AG09309 (cell line): ENCODE measurements around the gene MAP1B.

ENCODE experiments used
- DNase-seq: peaks from one replicate; pipeline ENCODE4 v3.0.0-alpha.2; 2010; ENCODE audit warnings: low read depth
- H3K4me3 ChIP-seq: 2 replicates; pipeline ENCODE4 v1.5.1; 2011; ENCODE audit warnings: mild to moderate bottlenecking, low read depth, low read length, moderate library complexity; ENCODE audit not compliant: control insufficient read depth
- CTCF ChIP-seq: IDR thresholded peaks from 2 replicates; pipeline ENCODE4 v1.5.1; 2011; ENCODE audit warnings: mild to moderate bottlenecking, low read depth, low read length, inconsistent platforms; ENCODE audit not compliant: insufficient read depth, control insufficient read depth; ENCODE audit errors: missing control alignments

The MAP1B gene

DNA sequence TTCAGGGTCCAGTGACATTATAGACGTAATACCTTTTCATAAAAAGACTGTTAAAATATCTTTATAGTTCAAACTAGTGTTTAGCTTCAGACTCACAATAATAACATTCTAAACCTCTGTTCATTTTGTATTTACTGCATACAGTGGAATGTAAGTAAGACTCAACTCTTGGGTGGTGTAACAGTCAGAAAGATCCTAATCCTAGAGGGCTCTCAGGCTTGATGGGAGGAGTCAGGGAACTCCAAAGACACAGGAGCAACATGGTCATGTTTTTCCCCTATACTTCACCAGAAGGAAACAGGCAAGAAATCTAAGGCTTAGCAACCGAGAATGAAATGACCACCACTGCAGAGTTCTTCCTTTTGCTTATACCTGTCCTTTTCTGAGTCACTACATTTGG, 130.1 kb downstream of the MAP1B start:
- H3K4me3 ChIP-seq: no peak overlapping the region
- no peak for TF ChIP-seq CTCF
- DNase-seq: no peak

DNA sequence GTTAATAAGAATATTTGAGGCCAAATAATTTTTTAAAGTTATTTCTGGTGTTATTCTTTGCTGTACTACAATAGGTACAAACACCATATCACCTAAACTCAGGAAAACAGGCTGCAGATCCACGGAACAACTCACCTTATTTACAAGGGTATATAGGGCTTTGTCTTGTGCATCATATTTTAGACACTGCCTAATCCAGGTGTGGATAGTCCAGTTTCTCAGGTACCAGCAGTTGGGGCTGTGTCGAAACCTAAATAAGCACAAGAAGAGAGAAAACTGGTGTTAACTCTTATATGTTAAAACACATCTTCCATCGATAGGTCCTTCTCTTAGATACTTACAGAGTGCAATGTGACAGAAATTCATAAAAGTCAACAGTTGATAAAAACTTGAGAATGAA, 130.6 kb downstream of the MAP1B start:
- no peak for TF ChIP-seq CTCF
- no peak overlapping the region for H3K4me3 ChIP-seq
- DNase-seq: no peak

DNA sequence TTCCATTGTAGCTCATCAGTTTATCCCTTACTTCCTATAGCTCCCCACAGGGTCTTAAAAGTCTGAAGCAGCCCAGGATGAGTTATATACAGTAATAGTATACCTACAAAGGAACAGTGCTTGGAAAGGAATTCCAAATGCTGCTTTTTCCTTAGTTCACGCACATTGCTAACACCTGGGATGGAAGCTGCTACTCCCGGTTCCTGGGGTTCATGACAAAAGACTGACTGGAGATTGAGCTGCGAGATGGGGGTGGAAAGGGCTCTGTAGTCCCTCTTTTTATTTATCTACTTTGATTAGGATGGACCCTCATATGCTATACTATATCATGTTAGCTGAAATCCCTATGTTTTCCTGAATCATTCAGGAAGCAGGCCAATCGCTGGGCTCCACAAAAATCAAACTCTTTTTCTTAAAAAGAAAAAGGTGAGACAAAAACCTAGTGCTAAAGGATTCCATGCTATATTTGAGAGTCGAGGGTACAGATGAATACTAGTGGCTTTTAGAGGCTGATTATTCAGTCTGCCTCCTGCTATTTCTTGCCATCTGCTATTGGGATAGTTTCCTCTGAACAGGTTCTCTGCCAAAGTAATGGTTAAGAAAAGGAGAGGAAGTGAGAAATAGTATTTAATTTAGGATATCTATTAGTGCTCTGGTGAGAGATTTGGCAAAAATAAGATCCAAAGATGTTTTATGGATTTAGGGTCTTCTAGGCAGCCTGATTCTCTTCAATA, 131.6 kb downstream of the MAP1B start:
- DNase-seq: no peak

GRCh38 chr5:72241346-72242003, 134.2 kb downstream of the MAP1B start:
- TF ChIP-seq CTCF: no peak
- DNase-seq: no peak
- no peak overlapping the region for H3K4me3 ChIP-seq

More for the DNA sequence above, 131.6 kb downstream of the MAP1B start:
- H3K4me3 ChIP-seq: no peak overlapping the region
- no peak for TF ChIP-seq CTCF

GRCh38 chr5:72242796-72243475, 135.7 kb downstream of the MAP1B start:
- no peak for TF ChIP-seq CTCF
- no peak for DNase-seq
- H3K4me3 ChIP-seq: no peak overlapping the region

GRCh38 chr5:72243706-72244105, 136.4 kb downstream of the MAP1B start:
- DNase-seq: no peak
- TF ChIP-seq CTCF: no peak
- H3K4me3 ChIP-seq: no peak overlapping the region
